HG03159 (cell line): ENCODE measurements around the gene OR4C6.
A peak's percentile ranks its signal among the peaks of the same experiment; 100 is the strongest.

Experiments
- ATAC-seq: cut with Tn5 transposase; IDR thresholded peaks from one replicate; pipeline ENCODE4 v1.9.1; 2021; ENCODE audit warnings: mild to moderate bottlenecking, moderate library complexity; ENCODE audit not compliant: unreplicated experiment

The OR4C6 gene

GRCh38 chr11:55661901-55662300 lies at the start of gene OR4C6:
OR4C6 (plus strand) TSS chr11:55662201; CDS start chr11:55665167, 2,966 bp downstream.
- ATAC-seq = no peak

GRCh38 chr11:55624531-55624930 lies 37.5 kb upstream of the OR4C6 start:
- ATAC-seq = no peak

- ATAC-seq = no peak
Measured at GRCh38 chr11:55634813-55635212, 27.2 kb upstream of the OR4C6 start, which contains the start of gene OR4P4. OR4P4 (plus strand) TSS chr11:55635113.

GRCh38 chr11:55648027-55648426 lies 14.0 kb upstream of the OR4C6 start, which contains the start of gene OR4S2:
OR4S2 (plus strand) TSS chr11:55648327; CDS start chr11:55650904, 2,577 bp downstream.
- ATAC-seq = no peak

- no peak for ATAC-seq
Measured at GRCh38 chr11:55652560-55652959, 9.4 kb upstream of the OR4C6 start.

- ATAC-seq = no peak
Measured at GRCh38 chr11:55655096-55655495, 6.9 kb upstream of the OR4C6 start.

- peak; percentile 95 for ATAC-seq
Measured at GRCh38 chr11:55658031-55658573, 3.9 kb upstream of the OR4C6 start.

GRCh38 chr11:55658608-55659007 lies 3.4 kb upstream of the OR4C6 start:
- ATAC-seq = peak; percentile 32

- no peak for ATAC-seq
Measured at GRCh38 chr11:55669376-55669775, 7.4 kb downstream of the OR4C6 start.

GRCh38 chr11:55673860-55674259 lies 11.9 kb downstream of the OR4C6 start:
- no peak for ATAC-seq

- ATAC-seq = no peak
Measured at GRCh38 chr11:55697817-55698216, 35.8 kb downstream of the OR4C6 start.

- ATAC-seq = no peak
Measured at GRCh38 chr11:55701429-55701828, 39.4 kb downstream of the OR4C6 start.

- no peak for ATAC-seq
Measured at GRCh38 chr11:55707029-55707428, 45.0 kb downstream of the OR4C6 start.

GRCh38 chr11:55714982-55715888 lies 53.2 kb downstream of the OR4C6 start:
- no peak for ATAC-seq
